ENCODE data around the gene FAT3.

Gene FAT3

DNA sequence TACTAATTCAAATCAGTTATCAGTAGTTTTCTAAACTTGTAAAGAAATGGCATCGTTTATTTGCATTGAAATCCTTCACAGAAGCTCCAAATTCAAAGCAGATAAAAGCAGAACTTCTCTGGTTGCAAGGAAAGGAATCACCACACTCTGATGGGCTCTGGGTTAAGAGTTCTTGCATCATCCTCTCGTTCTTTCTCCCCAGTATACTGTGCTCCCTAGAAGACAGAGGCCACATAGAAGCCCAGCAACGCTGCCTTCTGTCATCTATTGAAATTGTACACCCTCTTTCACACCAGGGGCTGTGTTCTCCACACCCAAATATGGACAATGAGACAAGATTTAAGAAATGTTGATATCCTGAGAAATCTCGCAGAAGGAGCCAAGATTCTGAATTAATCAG, 29.3 kb downstream of the FAT3 start:
- Mint-ChIP-seq H3K4me1 (peaks cover 46% of the 10 kb centered on the region), H3K27me3 (ENCODE audit: low read depth, poor library complexity) (no peaks in the 10 kb centered on the region), H3K9me3 (no peaks in the 10 kb centered on the region), H3K27ac (peak overlapping the region; percentile 45), H3K36me3 (ENCODE audit: low read depth) (peaks cover 25% of the 10 kb centered on the region), H3K4me3 (no peak overlapping the region)
- TF ChIP-seq, protein P1, sequence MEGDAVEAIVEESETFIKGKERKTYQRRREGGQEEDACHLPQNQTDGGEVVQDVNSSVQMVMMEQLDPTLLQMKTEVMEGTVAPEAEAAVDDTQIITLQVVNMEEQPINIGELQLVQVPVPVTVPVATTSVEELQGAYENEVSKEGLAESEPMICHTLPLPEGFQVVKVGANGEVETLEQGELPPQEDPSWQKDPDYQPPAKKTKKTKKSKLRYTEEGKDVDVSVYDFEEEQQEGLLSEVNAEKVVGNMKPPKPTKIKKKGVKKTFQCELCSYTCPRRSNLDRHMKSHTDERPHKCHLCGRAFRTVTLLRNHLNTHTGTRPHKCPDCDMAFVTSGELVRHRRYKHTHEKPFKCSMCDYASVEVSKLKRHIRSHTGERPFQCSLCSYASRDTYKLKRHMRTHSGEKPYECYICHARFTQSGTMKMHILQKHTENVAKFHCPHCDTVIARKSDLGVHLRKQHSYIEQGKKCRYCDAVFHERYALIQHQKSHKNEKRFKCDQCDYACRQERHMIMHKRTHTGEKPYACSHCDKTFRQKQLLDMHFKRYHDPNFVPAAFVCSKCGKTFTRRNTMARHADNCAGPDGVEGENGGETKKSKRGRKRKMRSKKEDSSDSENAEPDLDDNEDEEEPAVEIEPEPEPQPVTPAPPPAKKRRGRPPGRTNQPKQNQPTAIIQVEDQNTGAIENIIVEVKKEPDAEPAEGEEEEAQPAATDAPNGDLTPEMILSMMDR (IDR thresholded peaks at IDR 0.05): no peak
- DNase-seq: no peak

DNA sequence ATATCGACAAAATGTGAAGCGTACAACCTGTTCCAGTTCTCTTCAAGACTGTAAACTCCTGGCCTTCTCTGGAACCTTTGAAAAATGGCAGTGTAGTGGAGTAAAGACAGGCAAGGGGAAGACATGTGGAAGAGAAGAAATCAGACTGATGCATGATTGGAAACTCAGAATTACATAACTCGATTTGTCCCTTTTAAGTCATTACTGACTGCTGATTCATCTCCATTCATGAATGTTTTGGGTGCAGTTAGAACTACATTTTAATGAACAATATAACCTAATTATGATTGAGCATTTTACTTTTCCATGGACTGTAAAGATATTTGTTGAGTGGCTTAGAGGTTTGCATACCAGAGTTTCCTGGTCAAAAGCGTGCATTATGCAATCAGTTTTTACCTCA, 32.9 kb downstream of the FAT3 start:
- Mint-ChIP-seq H3K4me1 (peaks cover 47% of the 10 kb centered on the region), H3K27ac (no peak overlapping the region), H3K27me3 (ENCODE audit: low read depth, poor library complexity) (no peaks in the 10 kb centered on the region), H3K4me3 (no peak overlapping the region), H3K36me3 (ENCODE audit: low read depth) (peaks cover 28% of the 10 kb centered on the region), H3K9me3 (no peaks in the 10 kb centered on the region)
- DNase-seq: no peak
- TF ChIP-seq, protein P1 (IDR thresholded peaks at IDR 0.05): no peak

DNA sequence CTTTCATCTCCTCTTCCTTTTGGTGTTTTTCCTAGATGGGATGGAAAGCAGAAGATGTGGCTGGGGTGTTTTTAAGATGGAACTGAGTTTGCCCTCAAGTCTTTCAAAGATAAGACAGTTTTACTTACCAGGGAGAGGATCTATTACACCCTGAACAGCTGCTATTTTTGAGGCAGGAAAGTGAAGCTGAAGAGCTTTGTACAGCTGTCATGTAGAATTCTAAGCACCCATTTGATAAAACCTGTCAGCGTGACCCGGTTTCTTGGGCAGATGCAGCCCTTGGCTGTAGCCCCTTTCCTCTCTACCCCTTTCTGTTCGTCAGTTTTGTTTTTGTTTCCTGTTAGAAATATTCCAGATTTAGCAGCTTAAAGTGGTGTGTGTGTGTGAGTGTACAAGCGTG, 35.2 kb downstream of the FAT3 start:
- Mint-ChIP-seq H3K9me3 (no peaks in the 10 kb centered on the region), H3K4me1 (peaks cover 29% of the 10 kb centered on the region), H3K4me3 (no peak overlapping the region), H3K27me3 (ENCODE audit: low read depth, poor library complexity) (no peaks in the 10 kb centered on the region), H3K27ac (peak overlapping the region; percentile 9), H3K36me3 (ENCODE audit: low read depth) (peaks cover 29% of the 10 kb centered on the region)
- TF ChIP-seq, protein P1 (IDR thresholded peaks at IDR 0.05): no peak
- DNase-seq: no peak

DNA sequence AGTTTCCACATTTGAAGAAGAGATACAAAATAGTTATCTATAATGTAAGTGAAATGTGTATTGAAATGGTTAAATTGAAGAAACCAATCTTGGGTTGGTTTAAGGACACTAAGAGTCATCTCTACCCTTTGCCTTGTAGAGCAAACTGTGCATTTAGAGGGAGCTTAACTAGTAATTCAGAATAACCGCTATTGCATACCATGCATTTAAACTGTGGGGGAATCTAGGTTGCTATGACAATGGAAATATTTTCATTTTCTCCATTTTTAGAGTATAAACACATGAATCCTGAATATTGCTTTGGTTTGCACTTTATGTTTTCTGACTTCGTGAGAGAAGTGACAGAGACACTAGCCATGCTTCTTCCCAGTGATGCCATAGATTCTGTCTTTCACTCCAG, 39.7 kb downstream of the FAT3 start:
- no peak for DNase-seq
- TF ChIP-seq, protein P1 (IDR thresholded peaks at IDR 0.05): no peak
- Mint-ChIP-seq H3K27me3 (ENCODE audit: low read depth, poor library complexity) (peaks cover 4% of the 10 kb centered on the region), H3K4me1 (peaks cover 33% of the 10 kb centered on the region), H3K9me3 (no peaks in the 10 kb centered on the region), H3K4me3 (no peak overlapping the region), H3K36me3 (ENCODE audit: low read depth) (peaks cover 21% of the 10 kb centered on the region), H3K27ac (no peak overlapping the region)

DNA sequence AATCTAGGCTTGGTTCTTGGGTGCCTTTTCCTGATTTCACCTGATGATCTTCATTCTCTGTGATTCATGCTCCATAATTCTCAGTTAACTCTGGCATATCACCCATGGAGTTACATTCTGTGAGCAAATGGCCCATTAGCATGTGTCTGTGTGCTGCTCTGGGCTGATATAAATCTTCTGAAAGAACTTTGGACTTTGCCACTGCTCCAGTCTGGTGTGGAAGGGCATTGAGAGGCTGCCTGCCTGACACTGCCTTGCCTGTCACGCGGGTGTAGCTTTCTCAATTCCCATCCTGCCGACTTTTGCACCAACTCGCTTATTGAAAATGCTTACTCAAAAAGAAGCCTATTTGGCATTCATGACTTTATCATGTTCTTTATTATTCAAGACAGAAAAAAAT, 42.2 kb downstream of the FAT3 start:
- TF ChIP-seq, protein P1 (IDR thresholded peaks at IDR 0.05): no peak
- Mint-ChIP-seq H3K4me3 (no peak overlapping the region), H3K36me3 (ENCODE audit: low read depth) (peaks cover 17% of the 10 kb centered on the region), H3K9me3 (no peaks in the 10 kb centered on the region), H3K4me1 (peaks cover 45% of the 10 kb centered on the region), H3K27me3 (ENCODE audit: low read depth, poor library complexity) (peaks cover 4% of the 10 kb centered on the region), H3K27ac (peak overlapping the region; percentile 64)
- no peak for DNase-seq

DNA sequence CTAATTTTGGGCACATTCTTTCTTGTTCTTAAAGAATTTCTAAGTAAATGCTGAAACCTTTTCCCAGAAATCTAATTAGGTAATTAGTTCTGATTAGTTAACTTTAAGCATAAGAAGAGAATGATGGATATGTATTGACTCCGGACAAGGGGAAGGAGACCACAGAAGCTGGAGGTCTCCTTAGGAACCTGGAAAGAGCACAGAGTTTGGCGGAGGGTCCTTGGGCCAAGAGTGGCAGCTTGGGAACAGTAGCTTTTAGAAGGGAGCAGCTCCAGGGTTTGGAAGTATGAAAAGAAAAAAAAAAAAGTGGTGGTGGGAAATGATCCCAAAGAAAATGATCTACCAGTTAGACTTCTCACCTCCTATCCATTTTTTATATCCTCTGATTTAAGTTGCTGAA, 42.7 kb downstream of the FAT3 start:
- peaks cover 4% of the 10 kb centered on the region for H3K27me3 Mint-ChIP-seq (ENCODE audit: low read depth, poor library complexity)
- no peak for DNase-seq
- peak overlapping the region; percentile 29 for H3K27ac Mint-ChIP-seq
- no peaks in the 10 kb centered on the region for H3K9me3 Mint-ChIP-seq
- H3K4me1 Mint-ChIP-seq: peaks cover 45% of the 10 kb centered on the region
- H3K4me3 Mint-ChIP-seq: no peak overlapping the region
- TF ChIP-seq, protein P1 (IDR thresholded peaks at IDR 0.05): no peak
- H3K36me3 Mint-ChIP-seq (ENCODE audit: low read depth): peaks cover 12% of the 10 kb centered on the region
